Raji (cell line): ENCODE measurements around the gene MUC5AC.

Experiments used
- POLR2A ChIP-seq: IDR thresholded peaks from 2 replicates; pipeline ENCODE4 v1.6.1; 2011; ENCODE audit warnings: low read depth, low read length, control low read depth; ENCODE audit not compliant: insufficient read depth

Gene MUC5AC

DNA sequence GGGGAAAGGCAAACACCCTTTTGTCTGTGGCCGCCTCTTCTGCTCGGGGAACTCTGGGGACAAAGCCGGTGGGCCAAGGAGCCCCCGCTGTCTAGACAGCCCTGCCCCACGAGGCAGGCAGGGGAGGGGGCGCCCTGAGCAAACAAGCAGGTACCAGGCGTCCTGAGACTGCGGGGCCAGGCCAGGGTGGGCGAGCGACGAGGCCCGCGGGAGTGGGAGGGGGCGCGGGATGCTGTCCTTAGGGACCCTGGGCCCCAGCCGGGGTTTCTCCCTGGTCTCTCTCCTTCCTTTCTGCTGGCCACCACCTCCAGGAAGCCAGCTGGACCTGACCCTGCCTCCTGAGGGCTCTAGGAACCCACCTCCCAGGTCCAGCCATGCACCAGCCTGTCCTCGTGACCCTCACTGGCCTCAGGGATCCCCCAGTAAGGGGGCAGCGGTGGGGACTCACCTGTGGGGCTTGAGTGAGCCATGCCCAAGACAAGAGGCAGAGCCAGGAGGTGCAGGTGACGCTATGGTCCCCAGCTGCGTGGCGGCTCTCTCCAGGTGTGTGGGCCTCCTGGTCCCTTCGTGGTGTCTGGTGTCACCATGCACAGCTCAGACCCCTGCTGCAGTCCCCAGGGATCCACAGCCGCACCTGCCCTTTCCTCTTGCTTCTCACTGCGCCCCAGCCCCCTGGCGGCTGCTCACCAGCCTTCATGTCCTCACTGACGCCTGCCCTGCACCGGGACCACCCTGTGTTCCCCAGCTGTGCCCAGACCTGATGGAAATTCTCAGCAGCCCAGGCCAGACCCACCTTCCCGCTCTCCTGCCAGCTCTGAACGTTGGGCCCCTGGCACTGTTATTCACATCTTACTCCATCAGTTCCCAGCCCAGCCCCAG is 26.5 kb upstream of the MUC5AC start:
- no peak for TF ChIP-seq POLR2A

DNA sequence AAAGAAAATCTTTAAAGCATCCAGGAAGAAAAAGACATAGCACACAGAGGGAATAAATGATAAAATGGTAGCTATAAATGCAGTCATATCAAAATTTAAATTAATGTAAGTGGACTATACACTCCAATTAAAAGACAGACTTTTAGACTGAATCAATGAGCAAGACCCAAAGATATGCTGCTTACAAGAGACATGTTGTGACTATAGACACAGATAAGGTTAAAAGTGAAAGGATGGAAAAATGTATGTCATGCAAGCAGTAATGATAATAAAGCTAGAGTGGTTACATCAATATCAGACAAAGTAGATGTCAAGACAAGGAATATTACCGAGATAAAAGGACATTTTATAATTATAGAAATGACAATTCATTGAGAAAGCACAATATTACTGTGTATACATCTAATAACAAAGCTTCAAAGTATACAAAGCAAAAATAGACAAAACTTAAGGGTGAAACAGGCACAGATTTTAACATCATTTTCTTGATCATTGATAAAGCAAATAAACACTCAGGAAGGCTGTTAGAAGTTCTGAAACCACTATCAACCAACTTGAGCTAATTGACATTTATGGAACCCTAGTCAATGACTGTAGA is 22.8 kb upstream of the MUC5AC start:
- TF ChIP-seq POLR2A, result no peak

DNA sequence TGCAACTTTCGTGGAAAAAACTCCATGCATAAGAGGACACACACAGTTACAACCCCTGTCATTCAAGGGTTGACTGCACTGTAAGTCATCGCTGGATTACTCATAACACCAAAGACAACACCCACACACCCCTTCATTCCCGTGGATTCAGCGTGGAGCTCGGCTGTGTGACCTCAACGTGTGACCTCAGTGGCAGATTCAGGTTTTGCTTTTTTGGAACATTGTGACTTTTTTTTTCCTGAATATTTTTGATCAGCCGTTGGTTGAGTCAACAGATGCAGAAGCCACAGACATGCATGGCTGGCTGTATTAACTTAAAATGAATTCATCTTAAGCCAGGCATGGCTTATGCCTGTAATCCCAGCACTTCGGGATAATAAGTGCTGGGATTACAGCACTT is 19.7 kb upstream of the MUC5AC start:
- no peak for TF ChIP-seq POLR2A

DNA sequence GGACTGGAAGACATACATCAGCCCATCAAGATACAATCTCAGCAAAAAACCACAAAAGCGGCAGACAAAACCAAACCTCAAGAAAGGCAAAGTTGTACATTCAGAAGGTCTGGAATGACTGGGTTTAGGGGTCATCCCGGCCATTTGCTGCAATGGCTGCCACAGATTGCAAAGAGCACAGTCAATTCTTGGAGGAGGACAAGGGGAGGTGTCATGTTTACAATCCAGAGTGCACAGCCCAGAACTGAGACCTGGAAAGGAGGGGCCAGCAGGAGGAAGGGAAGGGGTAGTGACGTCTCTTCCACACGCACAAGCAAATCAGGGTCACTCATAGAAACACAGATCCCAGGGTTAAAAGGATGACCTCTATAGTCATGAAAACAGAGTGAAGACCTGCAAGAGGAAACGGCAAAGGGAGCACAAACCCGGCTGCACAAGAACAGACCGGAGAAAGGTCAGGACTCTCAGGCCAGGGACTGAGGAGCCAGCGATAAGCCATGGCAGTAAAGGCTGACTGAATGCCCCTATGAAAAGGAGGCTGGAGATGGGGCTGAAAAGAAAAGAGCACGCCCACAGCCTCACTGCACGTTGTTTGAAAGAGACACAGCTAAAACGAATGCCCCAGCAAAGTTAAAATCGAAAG is 18.2 kb upstream of the MUC5AC start:
- no peak for TF ChIP-seq POLR2A

DNA sequence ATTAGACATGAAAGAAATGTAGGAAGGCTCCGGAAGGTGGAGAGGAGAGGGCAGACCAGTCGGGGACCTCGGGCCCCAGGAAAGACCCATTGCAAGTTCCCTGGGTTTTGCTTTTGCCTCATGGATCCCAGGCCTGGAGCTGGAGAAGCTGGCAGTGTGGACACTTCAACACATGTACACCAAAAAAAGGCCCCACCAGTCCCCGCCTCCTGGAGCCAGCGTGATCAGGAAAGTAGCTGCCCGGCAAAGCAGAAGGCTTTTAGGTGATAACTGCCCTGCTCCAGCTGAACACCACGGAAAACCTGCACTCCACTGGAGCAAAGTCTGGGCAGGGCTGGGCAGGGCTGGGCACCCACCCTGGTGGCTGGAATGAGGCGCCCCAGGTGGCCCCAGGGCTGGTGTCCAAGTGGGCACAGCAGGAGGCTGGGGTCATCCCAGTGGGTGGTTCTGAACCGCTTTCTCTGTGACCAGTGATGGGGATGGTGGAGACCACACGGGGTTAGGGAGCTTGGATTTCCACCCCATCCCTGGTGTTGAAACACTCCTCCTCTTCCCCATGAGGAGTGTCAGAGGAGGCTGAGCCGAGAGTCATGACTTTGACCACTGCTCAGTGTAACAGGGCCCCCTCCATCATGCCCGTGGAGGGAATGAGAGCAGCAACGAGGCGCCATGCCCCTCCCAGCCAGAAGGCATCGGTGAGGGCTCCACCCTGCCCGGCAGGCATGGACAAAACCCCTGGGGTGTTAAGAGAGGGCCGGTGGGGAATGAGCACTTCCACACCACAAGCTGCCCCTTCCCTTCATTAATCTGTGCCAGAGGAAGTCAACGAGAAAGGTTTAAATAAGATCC is 16.9 kb upstream of the MUC5AC start:
- no peak for TF ChIP-seq POLR2A

DNA sequence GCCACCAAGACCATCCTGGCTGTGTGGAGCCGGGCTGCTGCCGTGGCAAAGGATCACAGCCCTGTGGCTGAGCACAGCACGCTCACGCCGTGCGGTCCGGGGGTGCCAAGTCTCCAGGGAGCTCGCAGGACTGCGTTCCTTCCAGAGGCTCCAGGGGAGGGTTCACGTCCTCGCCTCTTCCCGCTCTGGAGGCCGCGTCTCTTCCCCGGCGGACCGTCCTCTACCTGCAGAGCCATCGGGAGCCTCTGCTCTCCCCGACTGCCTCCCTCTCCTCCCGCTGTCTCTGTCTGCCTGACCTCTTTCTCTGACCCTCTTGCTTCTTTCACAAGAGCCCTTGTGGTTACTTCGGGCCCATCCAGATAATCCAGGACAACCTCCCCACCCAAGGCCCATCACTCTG is 11.4 kb upstream of the MUC5AC start:
- no peak for TF ChIP-seq POLR2A

DNA sequence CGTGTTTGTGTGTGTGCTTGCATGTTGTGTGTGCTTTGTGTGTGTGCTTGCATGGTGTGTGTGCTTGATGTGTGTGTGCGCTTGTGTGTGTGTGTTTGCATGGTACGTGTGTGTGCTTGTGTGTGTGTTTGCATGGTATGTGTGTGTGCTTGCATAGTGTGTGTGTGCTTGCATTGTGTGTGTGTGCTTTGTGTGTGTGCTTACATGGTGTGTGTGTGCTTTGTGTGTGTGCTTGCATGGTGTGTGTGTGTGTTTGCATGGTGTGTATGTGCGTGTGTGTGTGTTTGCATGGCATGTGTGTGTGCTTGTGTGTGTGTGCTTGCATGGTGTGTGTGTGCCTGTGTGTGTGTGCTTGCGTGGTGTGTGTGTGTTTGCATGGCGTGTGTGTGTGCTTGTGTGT is 10.0 kb upstream of the MUC5AC start:
- TF ChIP-seq POLR2A, result no peak

DNA sequence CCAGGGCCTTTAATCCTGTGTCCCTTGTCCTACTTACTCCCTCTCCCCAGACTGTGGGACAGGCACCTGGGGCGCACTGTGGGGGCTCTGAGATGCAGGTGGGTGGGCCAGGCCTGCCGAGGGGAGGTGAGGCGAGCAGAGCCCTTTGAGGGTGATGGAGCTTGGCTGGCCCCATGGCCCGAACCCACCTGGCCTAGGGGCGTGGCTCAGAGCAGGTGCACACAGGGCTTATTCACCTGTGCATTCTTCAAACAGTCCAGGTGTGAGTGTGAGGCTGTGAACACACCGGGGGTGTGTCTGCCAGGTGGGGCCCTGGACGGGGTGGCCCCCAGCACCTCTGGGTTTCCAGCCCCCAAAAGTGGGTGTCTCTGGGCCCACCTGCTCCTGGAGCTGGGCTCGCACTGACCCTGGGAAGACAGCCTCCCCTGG is 9.0 kb upstream of the MUC5AC start:
- TF ChIP-seq POLR2A, result no peak

DNA sequence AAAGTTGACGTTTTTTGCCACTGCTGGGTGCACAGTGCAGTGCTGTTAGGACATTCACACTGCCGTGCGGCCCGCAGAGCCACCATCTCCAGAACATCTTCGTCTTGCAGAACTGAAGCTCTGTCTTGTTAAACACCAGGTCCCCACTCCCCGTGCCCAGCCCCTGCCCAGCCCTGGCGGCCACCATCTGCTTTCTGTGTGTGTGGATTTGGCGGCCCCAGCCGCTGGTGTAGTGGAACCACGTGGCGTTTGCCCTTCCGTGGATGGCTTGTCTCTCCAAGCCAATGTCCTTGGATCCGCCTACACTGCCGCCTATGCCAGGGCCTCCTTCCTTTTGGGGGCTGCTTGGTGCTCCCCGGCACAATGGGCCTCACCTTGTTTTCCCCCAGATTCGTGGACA is 8.2 kb upstream of the MUC5AC start:
- TF ChIP-seq POLR2A, result no peak

DNA sequence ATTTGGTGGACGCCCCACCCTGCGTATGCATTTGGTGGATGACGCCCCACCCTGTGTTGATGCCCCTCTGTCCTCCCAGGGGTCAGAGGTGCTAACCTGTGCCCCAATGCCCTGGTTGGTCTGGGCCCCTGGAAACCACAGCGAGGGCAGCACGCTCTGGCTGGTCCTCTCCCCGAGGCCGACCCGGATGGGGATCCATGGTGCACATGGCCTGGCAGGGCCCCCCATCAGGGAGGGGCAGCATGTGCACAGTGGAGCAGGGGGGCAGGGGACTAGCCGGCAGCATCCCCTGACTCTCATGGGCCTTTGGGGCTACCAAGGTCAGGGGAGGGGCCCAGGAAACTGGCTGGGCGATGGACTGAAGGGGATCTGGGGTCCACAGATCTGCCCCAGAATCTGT is 7.6 kb upstream of the MUC5AC start:
- TF ChIP-seq POLR2A, result no peak

DNA sequence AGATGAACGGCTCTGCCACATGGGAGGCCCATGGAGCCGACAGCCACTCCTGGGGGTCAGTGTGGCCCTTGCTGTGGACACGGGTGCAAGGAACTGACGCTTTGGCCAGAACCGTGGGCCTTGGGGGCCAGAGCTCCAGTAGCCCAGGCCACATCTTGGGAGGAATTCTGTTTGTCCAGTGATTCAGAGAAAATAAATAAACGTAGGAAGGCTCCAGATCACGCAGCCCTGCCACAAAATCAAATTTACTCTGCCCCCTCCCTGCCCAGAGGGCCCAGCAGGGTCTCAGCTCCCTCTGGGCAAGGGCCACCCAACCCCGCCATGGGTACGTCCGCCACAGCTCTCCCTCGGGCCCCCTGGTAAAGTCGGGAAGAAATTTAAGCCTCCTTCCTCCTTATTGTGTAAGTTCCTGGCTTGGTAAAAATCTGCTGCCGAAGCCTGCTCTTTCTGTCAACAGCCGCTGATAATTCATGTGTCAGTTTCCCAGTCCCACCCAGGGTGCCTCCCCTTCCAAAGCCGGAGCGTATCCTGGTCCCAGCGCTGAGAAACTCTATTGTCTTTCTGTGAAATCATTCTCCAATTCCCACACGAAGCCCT is 6.9 kb upstream of the MUC5AC start:
- no peak for TF ChIP-seq POLR2A

DNA sequence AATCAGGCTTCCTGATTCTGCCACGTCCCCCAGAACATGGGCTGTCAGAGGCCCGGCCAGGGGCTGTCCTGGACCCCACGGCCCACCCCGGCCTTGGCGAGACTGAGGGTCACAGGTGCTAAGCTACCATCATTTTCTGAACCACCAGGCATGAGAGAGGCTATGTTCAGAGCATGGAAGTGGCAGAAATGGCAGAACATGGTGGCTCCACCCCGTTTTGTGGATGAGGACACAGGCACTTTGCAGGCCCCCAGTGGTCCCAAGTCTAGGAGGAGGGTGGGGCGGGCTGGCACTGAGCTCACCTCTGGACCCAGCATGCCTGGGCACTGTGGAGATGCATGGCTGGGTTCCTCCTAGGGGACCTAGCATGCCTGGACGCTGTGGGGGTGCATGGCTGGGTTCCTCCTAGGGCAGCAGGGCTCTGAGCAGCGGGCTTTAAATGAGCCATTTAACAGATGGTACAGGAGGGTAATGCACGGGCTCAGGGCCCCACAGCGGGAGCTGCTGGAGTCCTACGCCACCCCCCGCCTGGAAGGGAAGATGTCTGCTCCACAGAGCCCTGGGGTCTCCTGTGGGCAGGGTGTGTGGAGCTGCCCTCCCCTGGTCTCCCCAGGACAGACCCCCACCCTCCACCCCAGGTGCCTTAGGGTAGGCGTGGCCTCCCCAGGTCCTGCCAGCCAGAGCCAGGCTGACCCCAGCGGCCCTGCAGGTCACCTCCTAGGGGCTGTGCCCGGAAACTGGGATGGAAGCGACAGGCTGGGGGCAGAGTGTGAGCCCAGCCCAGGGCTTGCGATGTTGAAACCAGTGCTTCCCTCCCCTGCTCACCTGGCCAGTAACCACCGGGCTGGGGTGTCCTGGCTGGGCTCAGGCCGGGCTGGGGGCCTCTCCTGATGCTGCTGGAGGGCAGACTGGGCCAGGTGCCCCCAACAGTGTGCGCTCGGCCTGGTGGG is 6.1 kb upstream of the MUC5AC start:
- TF ChIP-seq POLR2A, result no peak

DNA sequence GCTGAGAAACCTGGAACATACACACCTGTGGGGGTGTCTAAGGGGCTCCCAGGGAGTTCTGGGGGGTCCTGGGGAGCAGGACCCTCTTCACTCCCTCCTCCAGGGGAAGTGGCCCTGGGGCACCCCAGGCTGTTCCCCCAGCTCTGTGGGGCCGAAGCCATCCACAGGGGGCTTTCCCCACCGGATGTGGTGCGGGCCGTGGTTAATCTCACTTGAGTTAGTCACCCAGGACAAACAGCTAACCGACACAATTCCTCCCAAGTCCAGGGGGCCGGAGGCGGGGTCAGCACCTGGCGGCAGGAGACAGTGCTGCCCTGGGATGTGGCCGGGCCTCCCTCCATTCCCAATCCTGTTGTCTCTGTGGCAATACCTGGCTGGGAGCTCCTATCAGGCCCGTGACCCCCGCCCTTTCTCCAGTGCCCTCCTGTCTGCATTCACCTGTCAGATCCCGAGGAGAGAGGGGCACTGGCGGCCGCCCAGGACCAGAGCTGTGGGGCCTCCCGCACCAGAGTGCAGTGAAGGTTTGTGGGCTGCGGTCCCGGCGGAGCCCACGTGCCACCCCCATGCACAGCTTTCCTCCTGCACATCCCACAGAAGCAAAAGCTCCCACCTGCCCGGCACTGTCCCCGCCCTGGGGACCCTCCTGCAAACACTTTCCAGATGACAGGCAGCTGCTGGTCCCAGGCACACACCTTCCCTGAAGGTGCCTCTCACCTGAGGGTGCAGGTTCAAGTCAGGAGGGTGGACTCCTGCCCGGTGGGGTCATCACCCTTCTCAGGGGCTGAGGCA is 5.2 kb upstream of the MUC5AC start:
- TF ChIP-seq POLR2A, result no peak
